Adrenal gland (tissue), 5 donors: Measurements from ENCODE around the gene FAHD1.

Experiments
- POLR2A ChIP-seq, 2 donors: fragments of 450-650 bp; IDR thresholded peaks; one replicate each; pipeline ENCODE4 v1.6.1; 2017; ENCODE audit warnings: antibody characterized with exemption in 2 of 2, mild to moderate bottlenecking in 2 of 2, moderate library complexity in 1 of 2
- TF ChIP-seq, protein P1 (sequence below), 6 experiments: fragments of 450-650 bp in 4 of 6; fragments of 200-600 bp in 2 of 6; sonication (generic) in 1 of 6; IDR thresholded peaks; 1 replicate in 5 of 6; 2 replicates in 1 of 6; pipeline versions ENCODE4 v1.5.1 to v1.8.0; 2016 to 2021; ENCODE audit warnings: antibody characterized with exemption in 6 of 6, mild to moderate bottlenecking in 2 of 6, moderate library complexity in 1 of 6
- donor health status: DM: no; HTN: no; CAD: no.

DNA sequence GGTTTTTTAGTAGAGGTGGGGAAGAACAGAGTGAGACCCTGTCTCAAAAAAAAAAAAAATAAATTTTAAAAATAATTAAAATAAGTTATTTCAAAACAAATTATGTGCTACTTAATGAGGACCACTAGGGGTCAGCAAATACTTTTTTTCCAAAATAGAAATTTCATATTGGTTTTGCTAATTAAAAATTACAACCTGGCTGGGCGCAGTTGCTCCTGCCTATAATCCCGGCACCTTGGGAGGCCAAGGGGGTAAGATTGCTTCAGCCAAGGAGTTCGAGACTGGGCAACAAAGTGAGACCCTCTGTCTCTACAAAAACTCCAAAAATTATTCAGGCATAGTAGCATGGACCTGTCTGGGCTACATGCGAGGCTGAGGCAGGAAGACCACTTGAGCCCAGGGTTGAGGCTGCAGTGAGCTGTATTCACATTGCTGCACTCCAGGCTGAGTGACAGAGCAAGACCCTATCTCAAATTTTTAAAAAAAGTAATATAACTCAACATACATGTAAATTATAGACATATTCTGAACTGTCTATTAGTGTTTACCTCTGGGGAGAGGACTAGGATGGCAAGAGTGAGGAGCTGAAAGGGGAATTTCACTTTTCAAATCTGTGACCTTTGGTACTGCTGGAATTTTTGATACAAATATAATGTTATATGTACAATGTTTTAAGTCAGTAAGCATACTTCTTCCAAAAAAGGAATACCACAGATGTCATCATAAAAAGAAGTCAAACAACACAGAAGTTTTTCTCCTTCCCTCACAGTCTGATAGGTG lies 36.9 kb downstream of the FAHD1 start:
- TF ChIP-seq, protein P1, sequence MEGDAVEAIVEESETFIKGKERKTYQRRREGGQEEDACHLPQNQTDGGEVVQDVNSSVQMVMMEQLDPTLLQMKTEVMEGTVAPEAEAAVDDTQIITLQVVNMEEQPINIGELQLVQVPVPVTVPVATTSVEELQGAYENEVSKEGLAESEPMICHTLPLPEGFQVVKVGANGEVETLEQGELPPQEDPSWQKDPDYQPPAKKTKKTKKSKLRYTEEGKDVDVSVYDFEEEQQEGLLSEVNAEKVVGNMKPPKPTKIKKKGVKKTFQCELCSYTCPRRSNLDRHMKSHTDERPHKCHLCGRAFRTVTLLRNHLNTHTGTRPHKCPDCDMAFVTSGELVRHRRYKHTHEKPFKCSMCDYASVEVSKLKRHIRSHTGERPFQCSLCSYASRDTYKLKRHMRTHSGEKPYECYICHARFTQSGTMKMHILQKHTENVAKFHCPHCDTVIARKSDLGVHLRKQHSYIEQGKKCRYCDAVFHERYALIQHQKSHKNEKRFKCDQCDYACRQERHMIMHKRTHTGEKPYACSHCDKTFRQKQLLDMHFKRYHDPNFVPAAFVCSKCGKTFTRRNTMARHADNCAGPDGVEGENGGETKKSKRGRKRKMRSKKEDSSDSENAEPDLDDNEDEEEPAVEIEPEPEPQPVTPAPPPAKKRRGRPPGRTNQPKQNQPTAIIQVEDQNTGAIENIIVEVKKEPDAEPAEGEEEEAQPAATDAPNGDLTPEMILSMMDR (IDR thresholded peaks at IDR 0.05), result peak; percentile 44 to 72 (median 55)
- TF ChIP-seq POLR2A (IDR thresholded peaks at IDR 0.05), result no peak
